T-helper 1 cell treated with Interleukin-12 subunit alpha and Interleukin-12 subunit beta and Interleukin-4 antibody, amounts not matched to agents 30 μg/mL and 1 μg/mL, for 36 hours (primary cell): ENCODE data around the gene CD22.

Experiments used
- H3K27ac Mint-ChIP-seq: one replicate; pipeline ENCODE4 v1.8.0; 2021; ENCODE audit warnings: mild to moderate bottlenecking, mixed read lengths
- H3K27me3 Mint-ChIP-seq: one replicate; pipeline ENCODE4 v1.8.0; 2021; ENCODE audit warnings: low read depth, mixed read lengths
- H3K36me3 Mint-ChIP-seq: one replicate; pipeline ENCODE4 v1.8.0; 2021; ENCODE audit warnings: low read depth, mixed read lengths
- H3K4me1 Mint-ChIP-seq: one replicate; pipeline ENCODE4 v1.8.0; 2021; ENCODE audit warnings: low read depth, mixed read lengths
- H3K4me3 Mint-ChIP-seq: one replicate; pipeline ENCODE4 v1.8.0; 2021; ENCODE audit warnings: mild to moderate bottlenecking, moderate library complexity, mixed read lengths
- H3K9me3 Mint-ChIP-seq: one replicate; pipeline ENCODE4 v1.8.0; 2021; ENCODE audit warnings: mixed read lengths

CD22 gene

DNA sequence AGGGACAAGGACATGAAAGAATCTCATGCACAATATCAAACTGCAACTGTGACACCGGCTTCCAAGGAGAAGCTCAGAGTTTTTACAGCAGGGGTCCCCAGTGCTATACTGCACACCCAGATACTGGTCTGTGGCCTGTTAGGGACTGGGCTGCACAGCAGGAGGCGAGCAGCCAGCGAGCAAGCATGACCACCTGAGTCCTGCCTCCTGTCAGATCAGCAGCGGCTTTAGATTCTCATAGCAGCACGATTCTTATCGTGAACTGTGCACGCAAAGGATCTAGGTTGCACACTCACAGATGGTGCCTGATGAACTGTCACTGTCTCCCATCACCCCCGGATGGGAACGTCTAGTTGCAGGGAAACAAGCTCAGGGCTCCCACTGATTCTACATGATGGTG is 13.1 kb upstream of the CD22 start:
- peaks cover 6% of the 10 kb centered on the region for H3K4me1 Mint-ChIP-seq
- H3K9me3 Mint-ChIP-seq, result no peaks in the 10 kb centered on the region
- H3K4me3 Mint-ChIP-seq, result no peak overlapping the region
- no peaks in the 10 kb centered on the region for H3K36me3 Mint-ChIP-seq
- no peak overlapping the region for H3K27ac Mint-ChIP-seq
- no peaks in the 10 kb centered on the region for H3K27me3 Mint-ChIP-seq

DNA sequence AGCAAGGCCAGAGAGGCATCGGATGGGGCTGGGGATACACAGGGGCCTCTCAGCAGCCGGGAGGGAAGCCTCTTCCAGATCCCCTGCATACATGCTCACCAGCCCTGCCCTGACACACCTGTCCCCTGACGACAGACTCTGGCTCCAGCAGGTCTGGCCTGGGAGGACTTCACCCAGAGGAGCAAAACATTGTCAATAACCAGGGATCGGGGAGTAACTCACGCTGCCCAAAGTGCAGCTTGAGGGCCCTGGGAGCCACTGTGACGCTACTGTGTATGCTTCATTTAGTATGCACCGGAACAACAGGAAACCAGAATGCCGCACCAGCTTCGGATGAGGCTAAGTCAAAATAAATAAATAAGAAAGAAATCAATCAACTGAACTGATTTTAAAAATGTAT is 12.4 kb upstream of the CD22 start:
- H3K36me3 Mint-ChIP-seq, result no peaks in the 10 kb centered on the region
- peaks cover 6% of the 10 kb centered on the region for H3K4me1 Mint-ChIP-seq
- H3K4me3 Mint-ChIP-seq, result no peak overlapping the region
- no peak overlapping the region for H3K27ac Mint-ChIP-seq
- H3K27me3 Mint-ChIP-seq, result peaks cover 2% of the 10 kb centered on the region
- no peaks in the 10 kb centered on the region for H3K9me3 Mint-ChIP-seq

DNA sequence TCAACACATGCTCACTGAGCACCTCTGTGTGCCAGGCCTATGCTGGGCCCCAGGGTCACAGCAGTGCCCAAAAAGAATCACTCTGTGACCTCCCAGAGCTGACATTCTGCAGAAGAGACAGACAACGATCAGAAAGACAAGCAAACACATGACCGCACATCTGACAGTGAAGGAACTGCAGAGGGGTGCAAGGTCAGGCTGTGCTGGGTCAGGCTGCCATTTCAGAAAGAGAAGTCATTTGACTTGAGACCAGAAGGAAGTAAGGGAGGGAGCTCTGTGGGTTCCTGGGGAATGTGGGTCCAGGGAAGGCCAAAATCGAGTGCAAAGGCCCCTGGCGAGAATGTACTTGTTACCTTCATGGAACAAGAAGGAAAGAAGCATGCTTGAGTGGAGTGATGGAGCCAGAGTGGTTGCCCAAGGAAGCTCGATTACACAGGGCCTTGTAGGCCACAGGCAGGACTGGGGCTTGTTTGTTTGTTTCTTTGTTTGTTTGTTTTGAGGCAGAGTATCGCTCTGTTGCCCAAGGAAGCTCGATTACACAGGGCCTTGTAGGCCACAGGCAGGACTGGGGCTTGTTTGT is 11.4 kb upstream of the CD22 start:
- H3K27me3 Mint-ChIP-seq, result peaks cover 3% of the 10 kb centered on the region
- no peaks in the 10 kb centered on the region for H3K36me3 Mint-ChIP-seq
- H3K27ac Mint-ChIP-seq, result no peak overlapping the region
- no peak overlapping the region for H3K4me3 Mint-ChIP-seq
- H3K4me1 Mint-ChIP-seq, result peaks cover 6% of the 10 kb centered on the region
- H3K9me3 Mint-ChIP-seq, result peaks cover 4% of the 10 kb centered on the region

GRCh38 chr19:35318679-35319448 is 10.1 kb upstream of the CD22 start:
- Mint-ChIP-seq H3K27me3 (peaks cover 3% of the 10 kb centered on the region), H3K9me3 (peaks cover 4% of the 10 kb centered on the region), H3K36me3 (no peaks in the 10 kb centered on the region), H3K4me1 (peaks cover 6% of the 10 kb centered on the region), H3K27ac (peak overlapping the region; percentile 16), H3K4me3 (no peak overlapping the region)

DNA sequence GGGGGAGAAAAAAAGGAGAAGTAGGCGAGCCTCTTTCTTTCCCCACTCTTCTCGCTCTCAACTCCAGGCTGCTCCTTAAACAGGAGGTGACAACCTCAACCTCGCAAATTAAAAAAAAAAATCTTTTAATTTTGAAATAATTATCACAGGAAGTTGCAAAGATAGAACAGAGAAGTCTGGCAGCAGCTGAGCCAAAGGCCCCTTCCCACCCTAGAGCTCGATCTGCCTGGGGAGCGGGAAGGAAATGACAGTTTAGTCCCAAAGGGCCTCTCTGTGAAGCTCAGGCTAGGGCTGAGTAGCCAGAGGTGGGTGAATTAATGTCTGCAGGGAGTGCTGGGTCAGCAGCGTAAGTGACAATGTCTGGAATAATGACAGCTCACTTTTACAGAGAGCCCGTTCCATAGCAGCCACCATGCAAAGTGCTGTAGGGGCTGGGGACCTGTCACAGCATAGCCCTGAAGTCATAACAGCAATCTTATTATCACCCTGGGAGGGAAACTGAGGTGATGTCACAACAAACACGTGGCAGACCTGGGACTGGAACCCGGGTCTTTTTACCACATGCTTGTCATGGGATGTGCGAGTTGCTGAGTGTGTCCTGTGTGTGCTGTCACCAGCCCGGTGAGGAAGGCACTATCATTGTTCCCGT is 8.8 kb upstream of the CD22 start:
- Mint-ChIP-seq H3K9me3 (peaks cover 4% of the 10 kb centered on the region), H3K36me3 (no peaks in the 10 kb centered on the region), H3K27me3 (peaks cover 9% of the 10 kb centered on the region), H3K4me1 (peaks cover 6% of the 10 kb centered on the region), H3K27ac (no peak overlapping the region), H3K4me3 (no peak overlapping the region)

DNA sequence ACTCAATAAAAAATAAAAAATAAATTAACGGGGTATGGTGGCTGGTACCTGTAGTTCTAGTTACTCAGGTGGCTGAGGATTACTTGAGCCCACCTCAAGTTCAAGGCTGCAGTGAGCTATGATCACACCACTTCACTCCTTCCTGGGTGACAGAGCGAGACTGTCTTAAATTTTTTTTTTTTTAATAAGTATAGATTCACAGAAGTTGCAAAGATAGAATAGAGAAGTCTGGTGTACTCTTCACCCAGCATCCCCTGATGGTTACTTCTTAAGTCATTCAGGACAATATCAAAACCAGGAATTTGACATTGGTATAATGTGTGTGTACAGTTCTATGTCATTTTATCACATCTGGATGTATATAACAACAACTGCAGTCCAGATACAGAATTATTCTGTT is 7.7 kb upstream of the CD22 start:
- Mint-ChIP-seq H3K4me1 (peaks cover 6% of the 10 kb centered on the region), H3K27me3 (peaks cover 15% of the 10 kb centered on the region), H3K27ac (no peak overlapping the region), H3K4me3 (no peak overlapping the region), H3K9me3 (peaks cover 4% of the 10 kb centered on the region), H3K36me3 (no peaks in the 10 kb centered on the region)

DNA sequence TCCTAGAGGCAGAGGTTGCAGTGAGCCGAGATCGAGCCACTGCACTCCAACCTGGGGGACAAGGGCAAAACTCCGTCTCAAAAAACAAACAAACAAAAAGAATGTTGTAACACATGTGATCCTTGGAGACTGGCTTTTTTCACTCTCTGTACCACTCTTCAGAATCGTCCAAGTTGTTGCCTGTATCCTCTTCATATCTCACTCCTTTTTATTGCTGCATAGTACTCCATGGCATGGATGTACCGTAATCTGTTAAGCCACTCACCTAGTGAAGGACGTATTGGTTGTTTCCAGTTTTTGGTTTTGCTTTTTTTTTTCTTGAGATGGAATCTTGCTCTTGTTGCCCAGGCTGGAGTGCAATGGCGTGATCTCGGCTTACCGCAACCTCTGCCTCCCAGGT is 7.0 kb upstream of the CD22 start:
- Mint-ChIP-seq H3K27ac (no peak overlapping the region), H3K9me3 (peaks cover 4% of the 10 kb centered on the region), H3K4me3 (no peak overlapping the region), H3K36me3 (no peaks in the 10 kb centered on the region), H3K27me3 (peaks cover 15% of the 10 kb centered on the region), H3K4me1 (peaks cover 6% of the 10 kb centered on the region)

DNA sequence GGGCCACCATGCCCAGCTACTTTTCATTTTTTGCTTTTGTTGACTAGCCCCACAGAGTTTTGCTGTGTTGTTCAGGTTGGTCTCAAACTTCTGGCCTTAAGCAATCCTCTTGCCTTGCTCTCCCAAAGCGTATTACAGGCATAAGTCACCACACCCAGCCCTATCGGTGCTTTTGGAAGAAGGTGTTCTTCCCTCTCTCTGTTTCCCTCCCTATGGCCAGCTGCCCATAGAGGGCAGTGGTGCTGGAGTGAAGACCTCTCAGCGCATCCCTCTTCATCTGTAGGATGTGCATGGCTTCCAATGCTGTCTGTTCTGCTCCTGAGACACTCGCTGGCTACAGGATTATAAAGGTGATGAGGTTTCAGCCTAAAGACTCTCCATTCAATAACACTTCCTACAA is 1.3 kb upstream of the CD22 start:
- H3K36me3 Mint-ChIP-seq, result no peaks in the 10 kb centered on the region
- no peak overlapping the region for H3K4me3 Mint-ChIP-seq

GRCh38 chr19:35329323-35329722 is 336 bp downstream of the CD22 start:
- Mint-ChIP-seq H3K27me3 (peaks cover 15% of the 10 kb centered on the region), H3K36me3 (no peaks in the 10 kb centered on the region), H3K27ac (no peak overlapping the region), H3K4me1 (peaks cover 17% of the 10 kb centered on the region), H3K9me3 (no peaks in the 10 kb centered on the region), H3K4me3 (no peak overlapping the region)

More for the DNA sequence above, 1.3 kb upstream of the CD22 start:
- Mint-ChIP-seq H3K27me3 (peaks cover 15% of the 10 kb centered on the region), H3K4me1 (peaks cover 10% of the 10 kb centered on the region), H3K9me3 (no peaks in the 10 kb centered on the region), H3K27ac (no peak overlapping the region)

GRCh38 chr19:35330475-35330874 is 1.5 kb downstream of the CD22 start:
- Mint-ChIP-seq H3K36me3 (no peaks in the 10 kb centered on the region), H3K27me3 (peaks cover 8% of the 10 kb centered on the region), H3K27ac (no peak overlapping the region), H3K4me3 (no peak overlapping the region), H3K4me1 (peaks cover 19% of the 10 kb centered on the region), H3K9me3 (no peaks in the 10 kb centered on the region)

DNA sequence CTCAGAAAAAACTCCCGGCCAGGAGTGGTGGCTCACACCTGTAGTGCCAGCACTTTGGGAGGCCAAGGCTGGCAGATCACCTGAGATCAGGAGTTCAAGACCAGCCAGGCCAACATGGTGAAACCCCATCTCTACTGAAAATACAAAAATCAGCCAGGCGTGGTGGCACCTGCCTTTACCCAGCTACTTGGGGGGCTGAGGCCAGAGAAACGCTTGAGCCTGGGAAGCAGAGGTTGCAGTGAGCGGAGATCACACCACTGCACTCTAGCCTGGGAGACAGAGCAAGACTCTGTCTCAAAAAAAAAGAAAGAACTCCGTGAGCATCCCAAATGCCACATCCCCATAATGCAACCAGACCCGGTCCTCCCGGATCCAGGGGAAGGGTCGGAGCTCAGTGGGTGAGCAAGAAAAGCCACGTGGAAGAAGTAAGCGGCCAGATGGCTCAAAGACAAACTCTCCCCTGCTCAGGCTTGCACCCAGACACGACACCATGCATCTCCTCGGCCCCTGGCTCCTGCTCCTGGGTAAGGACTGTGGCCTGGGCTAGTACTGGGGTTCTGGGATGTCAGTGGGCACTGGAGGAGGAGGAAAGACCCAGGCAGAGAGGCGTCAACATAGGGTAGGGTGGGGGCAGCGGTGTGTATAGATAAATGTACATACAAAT is 2.7 kb downstream of the CD22 start:
- no peaks in the 10 kb centered on the region for H3K9me3 Mint-ChIP-seq
- H3K4me3 Mint-ChIP-seq, result no peak overlapping the region
- no peak overlapping the region for H3K27ac Mint-ChIP-seq
- H3K36me3 Mint-ChIP-seq, result no peaks in the 10 kb centered on the region
- H3K27me3 Mint-ChIP-seq, result peaks cover 3% of the 10 kb centered on the region
- H3K4me1 Mint-ChIP-seq, result peaks cover 19% of the 10 kb centered on the region

GRCh38 chr19:35332817-35333216 is 3.8 kb downstream of the CD22 start:
- Mint-ChIP-seq H3K27me3 (peaks cover under 1% of the 10 kb centered on the region), H3K9me3 (no peaks in the 10 kb centered on the region), H3K27ac (peak overlapping the region; percentile 7), H3K4me3 (no peak overlapping the region), H3K4me1 (peaks cover 19% of the 10 kb centered on the region), H3K36me3 (no peaks in the 10 kb centered on the region)

DNA sequence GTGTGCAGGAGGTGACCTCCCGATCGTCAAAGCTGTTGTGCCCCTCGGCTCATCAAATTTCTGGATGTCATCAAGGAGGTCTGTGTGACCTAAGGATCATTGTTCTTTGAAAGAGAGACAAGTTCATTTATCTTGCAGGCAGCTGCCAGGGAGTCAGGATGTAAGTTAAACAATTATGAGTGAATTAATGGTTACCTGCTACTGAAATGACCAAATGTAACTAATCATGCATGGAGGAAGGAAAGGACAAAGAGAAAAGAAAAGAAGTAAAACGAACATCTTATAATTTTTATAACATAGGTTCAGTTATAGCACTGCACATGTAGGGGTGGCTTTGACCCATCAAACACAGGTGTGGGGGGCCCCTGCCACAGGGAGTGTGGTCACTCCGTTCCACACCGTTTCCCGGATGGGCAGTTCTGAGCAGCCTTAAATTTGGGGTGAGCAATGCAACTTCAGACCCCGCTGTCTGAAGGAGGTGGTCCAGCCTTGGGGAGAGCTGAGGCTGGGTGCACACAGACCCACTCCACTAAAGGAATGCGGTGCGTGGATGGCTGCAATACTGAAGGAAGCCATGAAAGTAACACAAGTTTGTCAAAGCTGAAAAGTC is 5.3 kb downstream of the CD22 start:
- H3K27me3 Mint-ChIP-seq, result no peaks in the 10 kb centered on the region

GRCh38 chr19:35336166-35336955 is 7.4 kb downstream of the CD22 start:
- H3K9me3 Mint-ChIP-seq, result no peaks in the 10 kb centered on the region

More for the DNA sequence above, 5.3 kb downstream of the CD22 start:
- peaks cover 14% of the 10 kb centered on the region for H3K4me1 Mint-ChIP-seq
- H3K4me3 Mint-ChIP-seq, result no peak overlapping the region
- no peak overlapping the region for H3K27ac Mint-ChIP-seq
- H3K36me3 Mint-ChIP-seq, result no peaks in the 10 kb centered on the region
- no peaks in the 10 kb centered on the region for H3K9me3 Mint-ChIP-seq

More at GRCh38 chr19:35336166-35336955, 7.4 kb downstream of the CD22 start:
- no peaks in the 10 kb centered on the region for H3K27me3 Mint-ChIP-seq
- H3K4me1 Mint-ChIP-seq, result peaks cover 12% of the 10 kb centered on the region
- H3K4me3 Mint-ChIP-seq, result no peak overlapping the region
- H3K27ac Mint-ChIP-seq, result peak overlapping the region; percentile 54
- H3K36me3 Mint-ChIP-seq, result no peaks in the 10 kb centered on the region
